H1 (cell line): ENCODE results near the gene NSUN2. TPM values are rescaled to one million over a fixed set of nuclear protein-coding genes. Genes with fewer than 3 reads are reported as not detected.

Experiments used
- CTCF ChIA-PET: fragments of 300-600 bp; sonication (Branson Sonifier 250); formaldehyde crosslinking; loops from one replicate; lab custom pipeline; 2021; ENCODE audit not compliant: partially characterized antibody; lab: Charles Lee
- POLR2A ChIA-PET: fragments of 300-600 bp; sonication (Branson Sonifier 250); formaldehyde crosslinking; loops from one replicate; lab custom pipeline; 2021; ENCODE audit warnings: inconsistent platforms; ENCODE audit not compliant: partially characterized antibody; lab: Charles Lee
- DNase-seq, 2 experiments: peaks; one replicate each; pipeline versions ENCODE4 v3.0.0 to v3.0.0-alpha.2; 2010 to 2022; ENCODE audit warnings: low spot score in 2 of 2, low read depth in 1 of 2, mixed read lengths in 1 of 2
- FAIRE-seq: peaks from 2 replicates; lab custom pipeline; 2011; peaks lifted over from hg19 to GRCh38; lab: Jason Lieb, UNC
- H2AFZ ChIP-seq: 2 replicates; pipeline ENCODE4 v1.8.1; 2012; ENCODE audit warnings: low read length, inconsistent platforms
- H2AK5ac ChIP-seq: 2 replicates; pipeline ENCODE4 v1.6.1; 2013; ENCODE audit warnings: low read depth, low read length
- H2BK120ac ChIP-seq: replicated peaks from 2 replicates; pipeline ENCODE3; 2013; ENCODE audit warnings: low read depth, low read length, inconsistent platforms
- H2BK12ac ChIP-seq: 2 replicates; pipeline ENCODE4 v1.6.1; 2013; ENCODE audit warnings: low read depth, low read length
- H2BK15ac ChIP-seq: 2 replicates; pipeline ENCODE4 v1.6.1; 2013; ENCODE audit warnings: low read length
- H2BK20ac ChIP-seq: 2 replicates; pipeline ENCODE4 v1.6.1; 2013; ENCODE audit warnings: low read length
- H2BK5ac ChIP-seq: 2 replicates; pipeline ENCODE4 v1.6.1; 2013; ENCODE audit warnings: low read depth, low read length
- H3K14ac ChIP-seq: 2 replicates; pipeline ENCODE4 v1.6.1; 2013; ENCODE audit warnings: inconsistent platforms; ENCODE audit not compliant: insufficient read length
- H3K18ac ChIP-seq: 2 replicates; pipeline ENCODE4 v1.6.1; 2013; ENCODE audit warnings: low read length; ENCODE audit errors: extremely low read depth
- H3K23ac ChIP-seq: 2 replicates; pipeline ENCODE4 v1.6.1; 2013; ENCODE audit warnings: inconsistent platforms; ENCODE audit not compliant: insufficient read length
- H3K23me2 ChIP-seq: 2 replicates; pipeline ENCODE4 v1.6.1; 2013; ENCODE audit warnings: low read depth, low read length
- H3K27ac ChIP-seq: 2 replicates; pipeline ENCODE4 v1.6.1; 2011; ENCODE audit warnings: low read depth, low read length, inconsistent platforms
- H3K27me3 ChIP-seq, 4 experiments: replicated peaks in 1 of 4; 1 replicate in 1 of 4; 2 replicates in 3 of 4; pipeline versions ENCODE4 v1.6.1 to v1.8.1; 2011 to 2013; ENCODE audit warnings: low read length in 3 of 4, mild to moderate bottlenecking in 3 of 4, inconsistent platforms in 2 of 4, mixed read lengths in 2 of 4, moderate library complexity in 1 of 4; ENCODE audit not compliant: control insufficient read depth in 3 of 4, insufficient read depth in 3 of 4; ENCODE audit errors: extremely low read depth in 1 of 4
- H3K36me3 ChIP-seq, 4 experiments: 2 replicates each; pipeline versions ENCODE4 v1.6.1 to v1.8.1; 2011 to 2013; ENCODE audit warnings: mild to moderate bottlenecking in 4 of 4, low read length in 3 of 4, moderate library complexity in 2 of 4, control low read depth in 1 of 4, inconsistent platforms in 1 of 4; ENCODE audit not compliant: insufficient read depth in 4 of 4, control insufficient read depth in 2 of 4
- H3K4ac ChIP-seq: replicated peaks from 2 replicates; pipeline ENCODE3; 2013; ENCODE audit warnings: low read length, low read depth, mixed read lengths, inconsistent platforms; ENCODE audit not compliant: insufficient read length
- H3K4me1 ChIP-seq, 4 experiments: replicated peaks in 1 of 4; 1 replicate in 1 of 4; 2 replicates in 3 of 4; pipeline versions ENCODE4 v1.6.1 to v1.8.1; 2011 to 2013; ENCODE audit warnings: low read length in 3 of 4, inconsistent platforms in 2 of 4, mixed read lengths in 1 of 4; ENCODE audit not compliant: insufficient read depth in 4 of 4, control insufficient read depth in 3 of 4
- H3K4me2 ChIP-seq, 2 experiments: 2 replicates each; pipeline versions ENCODE4 v1.6.1 to v1.8.1; 2011 to 2013; ENCODE audit warnings: low read depth in 2 of 2, low read length in 2 of 2, control low read depth in 1 of 2, inconsistent platforms in 1 of 2, mild to moderate bottlenecking in 1 of 2; ENCODE audit not compliant: insufficient read depth in 1 of 2
- H3K4me3 ChIP-seq, 4 experiments: fragments of 200-600, 300-600 bp in 1 of 4; sonication (generic), shearing (Covaris generic), sonication (Bioruptor Twin) in 1 of 4; 2 replicates each; pipeline versions ENCODE4 v1.5.1 to v1.8.1; 2011 to 2016; ENCODE audit warnings: low read length in 4 of 4, low read depth in 3 of 4, control low read depth in 2 of 4, inconsistent platforms in 2 of 4, mild to moderate bottlenecking in 2 of 4, mixed read lengths in 1 of 4, moderate library complexity in 1 of 4; ENCODE audit not compliant: insufficient read depth in 2 of 4; ENCODE audit errors: extremely low read depth in 1 of 4
- H3K56ac ChIP-seq: replicated peaks from 2 replicates; pipeline ENCODE3; 2013; ENCODE audit warnings: low read depth, mild to moderate bottlenecking, mixed read lengths, low read length, inconsistent platforms; ENCODE audit not compliant: insufficient read length
- H3K79me1 ChIP-seq: 2 replicates; pipeline ENCODE4 v1.6.1; 2013; ENCODE audit warnings: low read depth, low read length, control low read depth
- H3K79me2 ChIP-seq, 2 experiments: 2 replicates each; pipeline versions ENCODE4 v1.6.1 to v1.8.1; 2012 to 2013; ENCODE audit warnings: low read length in 2 of 2, mild to moderate bottlenecking in 2 of 2, inconsistent platforms in 1 of 2; ENCODE audit not compliant: insufficient read depth in 2 of 2, control insufficient read depth in 1 of 2
- H3K9ac ChIP-seq, 4 experiments: replicated peaks in 1 of 4; 1 replicate in 1 of 4; 2 replicates in 3 of 4; pipeline versions ENCODE4 v1.6.1 to v1.8.1; 2011 to 2013; ENCODE audit warnings: low read depth in 3 of 4, low read length in 3 of 4, control low read depth in 2 of 4, mild to moderate bottlenecking in 2 of 4, moderate library complexity in 2 of 4, inconsistent platforms in 1 of 4; ENCODE audit errors: extremely low read depth in 1 of 4
- H3K9me3 ChIP-seq, 2 experiments: 2 replicates each; pipeline versions ENCODE4 v1.6.1 to v1.8.1; 2012 to 2013; ENCODE audit warnings: mild to moderate bottlenecking in 2 of 2, moderate library complexity in 2 of 2, control low read depth in 1 of 2, inconsistent platforms in 1 of 2, low read depth in 1 of 2, low read length in 1 of 2, mixed read lengths in 1 of 2; ENCODE audit not compliant: insufficient read depth in 2 of 2
- H4K20me1 ChIP-seq, 2 experiments: replicated peaks in 1 of 2; 2 replicates each; pipeline versions ENCODE3 to v1.8.1; 2011 to 2013; ENCODE audit warnings: inconsistent platforms in 2 of 2, low read length in 2 of 2, mild to moderate bottlenecking in 1 of 2; ENCODE audit not compliant: insufficient read depth in 2 of 2, control insufficient read depth in 1 of 2
- H4K5ac ChIP-seq: 2 replicates; pipeline ENCODE4 v1.6.1; 2013; ENCODE audit warnings: low read length, low read depth, mixed read lengths, inconsistent platforms; ENCODE audit not compliant: insufficient read length
- H4K8ac ChIP-seq: 2 replicates; pipeline ENCODE4 v1.8.0; 2013; ENCODE audit warnings: mild to moderate bottlenecking, moderate library complexity, low read length, inconsistent platforms; ENCODE audit not compliant: insufficient read depth; ENCODE audit errors: extremely low read depth
- H4K91ac ChIP-seq: replicated peaks from 2 replicates; pipeline ENCODE3; 2013; ENCODE audit warnings: low read length, mixed read lengths, inconsistent platforms; ENCODE audit not compliant: insufficient read length
- CTCF ChIP-seq, 3 experiments: IDR thresholded peaks; 1 replicate in 2 of 3; 2 replicates in 1 of 3; pipeline versions ENCODE4 v1.5.1 to v1.6.1; 2011; ENCODE audit warnings: low read length in 3 of 3, mild to moderate bottlenecking in 3 of 3, inconsistent platforms in 2 of 3, low read depth in 1 of 3, moderate library complexity in 1 of 3; ENCODE audit not compliant: insufficient read depth in 1 of 3; ENCODE audit errors: control extremely low read depth in 1 of 3
- SP2 ChIP-seq: IDR thresholded peaks from 2 replicates; pipeline ENCODE4 v1.6.1; 2012; ENCODE audit warnings: mild to moderate bottlenecking, low read length, inconsistent platforms
- YY1 ChIP-seq: IDR thresholded peaks from 2 replicates; pipeline ENCODE4 v1.6.1; 2011; ENCODE audit warnings: low read depth, mild to moderate bottlenecking, low read length
- WGBS, 2 experiments: shearing (Covaris generic) in 1 of 2; methylation state at CpG; one replicate each; pipeline versions ENCODE4 v1.1.6 to v1.1.7; 2013 to 2015; ENCODE audit warnings: low lambda C conversion rate in 2 of 2, mixed read lengths in 2 of 2, inconsistent platforms in 1 of 2, low coverage in 1 of 2, missing lambda C conversion rate in 1 of 2; ENCODE audit not compliant: insufficient replicate concordance in 2 of 2, insufficient coverage in 1 of 2, insufficient read length in 1 of 2; ENCODE audit errors: extremely low coverage in 1 of 2, missing lambda C conversion rate in 1 of 2; 5-methylcytosine and 5-hydroxymethylcytosine counted together
- polyA plus RNA-seq, 7 experiments: library from polyadenylated mRNA; depleted of rRNA in 3 of 7; stranded (reverse) in 5 of 7; unstranded in 2 of 7; fragments of >200 nt in 5 of 7; fragments of 200-250 nt in 2 of 7; gene quantifications; 1 replicate in 5 of 7; 2 replicates in 1 of 7; 4 replicates in 1 of 7; pipeline versions ENCODE4 v1.2.1 to v1.2.3, GENCODE V29; 2011 to 2013; ENCODE audit warnings: missing spikeins in 2 of 7, mixed read lengths in 2 of 7
- total RNA-seq: library from RNA; stranded (reverse); fragmentation: NEBNext Ultra II Directional; extraction: Animal tissue kit (Norgen Biotek cat#: 25700); gene quantifications from 2 replicates; pipeline ENCODE4 v1.2.1, GENCODE V29; 2021

Gene NSUN2
- total and polyA plus RNA-seq, 2 of the 8 experiments (the other 6 are each of a cell fraction or from before 2014, with no cell fraction given), result 47.3 to 94.7 TPM

GRCh38 chr5:6675784-6676491 is 43.1 kb upstream of the NSUN2 start:
- Histone ChIP-seq H3K27ac (no peak overlapping the region), H3K23me2 (no peaks in the 10 kb centered on the region), H3K4ac (no peak overlapping the region), H3K14ac (no peak overlapping the region), H4K20me1 (no peaks in the 10 kb centered on the region), H3K9ac (no peak overlapping the region), H3K79me1 (no peaks in the 10 kb centered on the region), H3K9me3 (peaks cover 15 to 19% of the 10 kb centered on the region in 2 experiments), H3K36me3 (peaks cover 0 to 7% (median 0%) of the 10 kb centered on the region in 4 experiments; a peak in 1 of 8 replicates), H3K79me2 (no peaks in the 10 kb centered on the region), H2AFZ (no peak overlapping the region), H3K56ac (no peak overlapping the region), H3K4me3 (no peak overlapping the region), H3K23ac (no peak overlapping the region), H4K8ac (no peak overlapping the region), H2BK120ac (no peak overlapping the region), H4K5ac (no peak overlapping the region), H3K18ac (no peak overlapping the region), H2BK20ac (peak overlapping the region; percentile 34; the same call in 1 of the 2 replicates), H3K4me2 (no peak overlapping the region), H2AK5ac (no peak overlapping the region), H2BK5ac (no peak overlapping the region), H4K91ac (no peak overlapping the region), H3K4me1 (no peaks in the 10 kb centered on the region), H2BK15ac (no peak overlapping the region), H2BK12ac (no peak overlapping the region), H3K27me3 (no peaks in the 10 kb centered on the region; a peak in 1 of 7 replicates)
- POLR2A ChIA-PET, result interaction anchor here (1.0 to 1.4 kb wide), 2 partner anchors 11 to 12 kb away, joined by 3 to 4 read pairs; no protein-coding TSS in a partner anchor
- CTCF ChIA-PET, result no interaction called here
- 97% methylated on average over 5 of the region's 5 CpGs; no CpG with 5 or more reads in 1 of the 2 experiments for WGBS, 2 experiments
- DNase-seq, result no peak
- FAIRE-seq, result no peak
- TF ChIP-seq CTCF (IDR thresholded peaks at IDR 0.05; ENCODE audit: control extremely low read depth in 1 of 3, insufficient read depth in 1 of 3, low read depth in 1 of 3, low read length in 3 of 3), result peak in 1 of 3 experiments; percentile 12; a peak in 1 of 4 replicates
- peak; percentile 41; the same call in 1 of the 2 replicates for TF ChIP-seq YY1
- TF ChIP-seq SP2, result no peak
